Breast epithelium (tissue), 4 donors: Measurements from ENCODE around the gene CPB1. TPM values are rescaled to one million over a fixed set of nuclear protein-coding genes. Genes with fewer than 3 reads are reported as not detected.

Experiments used
- DNase-seq, 2 donors: peaks; one replicate each; pipeline ENCODE4 v3.0.0-alpha.2; 2019; ENCODE audit warnings: low spot score in 2 of 2
- H3K27ac ChIP-seq, 2 donors: fragments of 200-600 bp; sonication (generic) in 1 of 2; one replicate each; pipeline ENCODE4 v1.5.1; 2016 to 2019; ENCODE audit warnings: mild to moderate bottlenecking in 1 of 2
- H3K27me3 ChIP-seq, 2 donors: fragments of 200-600 bp; sonication (generic) in 1 of 2; one replicate each; pipeline versions ENCODE4 v1.5.1 to v1.6.0; 2017 to 2019; ENCODE audit warnings: control low read depth in 1 of 2, mild to moderate bottlenecking in 1 of 2
- H3K36me3 ChIP-seq: fragments of 200-600 bp; one replicate; pipeline ENCODE4 v1.5.1; 2019
- H3K4me1 ChIP-seq, 2 donors: fragments of 200-600 bp; sonication (generic); one replicate each; pipeline ENCODE4 v1.5.1; 2016 to 2019; ENCODE audit warnings: control low read depth in 1 of 2
- H3K4me3 ChIP-seq, 3 donors: fragments of 200-600 bp; sonication (generic); 1 replicate in 2 of 3; 2 replicates in 1 of 3; pipeline ENCODE4 v1.5.1; 2016 to 2019; ENCODE audit warnings: mild to moderate bottlenecking in 3 of 3, moderate library complexity in 2 of 3
- H3K9me3 ChIP-seq, 2 donors: fragments of 200-600 bp; sonication (generic) in 1 of 2; one replicate each; pipeline ENCODE4 v1.5.1; 2016 to 2019; ENCODE audit warnings: control low read depth in 1 of 2
- POLR2A ChIP-seq: fragments of 450-650 bp; IDR thresholded peaks from one replicate; pipeline ENCODE4 v1.6.1; 2016; ENCODE audit warnings: antibody characterized with exemption, mild to moderate bottlenecking, moderate library complexity
- POLR2AphosphoS5 ChIP-seq, 3 donors: sonication (generic); formaldehyde crosslinking; IDR thresholded peaks; one replicate each; pipeline ENCODE4 v1.6.1; 2017; ENCODE audit warnings: antibody characterized with exemption in 3 of 3
- intact Hi-C: fragments of 100-400 bp; cut with DNase I; formaldehyde crosslinking; loops from one replicate; pipeline ENCODE4 v1.15.1; 2023; ENCODE audit warnings: low total_unique reads
- total RNA-seq, 3 donors: library from RNA; depleted of rRNA; stranded (reverse); fragments of >200 nt; gene quantifications; one replicate each; pipeline ENCODE4 v1.1.0, GENCODE V29; 2016
- TF ChIP-seq, protein P1 (sequence below), 3 donors: fragments of 450-650 bp; IDR thresholded peaks; one replicate each; pipeline ENCODE4 v1.5.1; 2016 to 2017; ENCODE audit warnings: antibody characterized with exemption in 3 of 3, mild to moderate bottlenecking in 3 of 3, moderate library complexity in 3 of 3

The CPB1 gene
- total RNA-seq, 3 donors from 2014 or later, result 3.4 to 33.8 (median 14.9) TPM

DNA sequence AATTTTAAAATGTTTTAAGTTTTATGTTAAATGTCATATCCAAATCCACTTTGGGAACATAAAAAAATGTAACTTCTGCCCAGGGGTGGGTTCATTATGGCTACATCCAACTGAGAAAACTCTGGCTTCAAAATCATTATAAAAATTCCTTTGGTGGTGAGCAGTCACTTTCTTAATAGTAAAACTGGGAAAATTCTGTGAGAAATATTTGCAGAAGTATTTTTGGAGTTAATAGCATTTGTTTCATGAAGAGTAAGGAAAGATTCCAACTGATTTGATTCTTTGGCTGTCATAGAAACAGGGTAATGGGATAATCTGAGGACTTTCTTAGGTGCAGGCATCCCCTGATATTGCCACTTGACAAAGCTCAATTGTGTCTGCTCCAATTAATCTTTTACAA lies 76.3 kb downstream of the CPB1 start:
- intact Hi-C loops, result no loop called here
- H3K4me1 ChIP-seq, result no peaks in the 10 kb centered on the region
- H3K27ac ChIP-seq, result no peak overlapping the region
- no peaks in the 10 kb centered on the region for H3K36me3 ChIP-seq
- H3K4me3 ChIP-seq, result no peak overlapping the region
- no peak for DNase-seq
- H3K27me3 ChIP-seq, result no peaks in the 10 kb centered on the region
- no peaks in the 10 kb centered on the region for H3K9me3 ChIP-seq
- TF ChIP-seq POLR2A (no peak), POLR2AphosphoS5 (IDR thresholded peaks at IDR 0.05) (no peak)
- TF ChIP-seq, protein P1, sequence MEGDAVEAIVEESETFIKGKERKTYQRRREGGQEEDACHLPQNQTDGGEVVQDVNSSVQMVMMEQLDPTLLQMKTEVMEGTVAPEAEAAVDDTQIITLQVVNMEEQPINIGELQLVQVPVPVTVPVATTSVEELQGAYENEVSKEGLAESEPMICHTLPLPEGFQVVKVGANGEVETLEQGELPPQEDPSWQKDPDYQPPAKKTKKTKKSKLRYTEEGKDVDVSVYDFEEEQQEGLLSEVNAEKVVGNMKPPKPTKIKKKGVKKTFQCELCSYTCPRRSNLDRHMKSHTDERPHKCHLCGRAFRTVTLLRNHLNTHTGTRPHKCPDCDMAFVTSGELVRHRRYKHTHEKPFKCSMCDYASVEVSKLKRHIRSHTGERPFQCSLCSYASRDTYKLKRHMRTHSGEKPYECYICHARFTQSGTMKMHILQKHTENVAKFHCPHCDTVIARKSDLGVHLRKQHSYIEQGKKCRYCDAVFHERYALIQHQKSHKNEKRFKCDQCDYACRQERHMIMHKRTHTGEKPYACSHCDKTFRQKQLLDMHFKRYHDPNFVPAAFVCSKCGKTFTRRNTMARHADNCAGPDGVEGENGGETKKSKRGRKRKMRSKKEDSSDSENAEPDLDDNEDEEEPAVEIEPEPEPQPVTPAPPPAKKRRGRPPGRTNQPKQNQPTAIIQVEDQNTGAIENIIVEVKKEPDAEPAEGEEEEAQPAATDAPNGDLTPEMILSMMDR (IDR thresholded peaks at IDR 0.05), result no peak

DNA sequence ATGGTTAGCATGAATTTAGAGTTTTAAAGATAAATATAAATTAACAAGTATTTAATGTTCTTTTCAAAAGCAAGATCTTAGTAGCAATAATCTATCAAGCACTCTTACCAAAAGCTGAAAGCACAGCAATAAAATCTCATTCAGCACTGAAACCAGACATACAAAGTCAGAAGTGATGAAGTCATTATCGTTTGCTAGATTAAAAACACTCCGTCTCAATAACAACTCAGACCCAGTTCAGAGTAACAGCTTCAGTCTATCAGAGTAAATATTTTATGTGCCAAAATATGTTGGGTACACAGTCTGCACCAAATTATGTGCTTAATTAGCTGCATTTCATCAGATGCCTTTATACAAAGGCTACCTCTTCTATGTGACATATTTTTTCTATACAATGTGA lies 79.1 kb downstream of the CPB1 start:
- intact Hi-C loops, result no loop called here
- no peak overlapping the region for H3K27ac ChIP-seq
- no peaks in the 10 kb centered on the region for H3K4me1 ChIP-seq
- TF ChIP-seq, protein P1 (IDR thresholded peaks at IDR 0.05), result no peak
- TF ChIP-seq POLR2AphosphoS5 (IDR thresholded peaks at IDR 0.05) (no peak), POLR2A (no peak)
- H3K36me3 ChIP-seq, result no peaks in the 10 kb centered on the region
- no peaks in the 10 kb centered on the region for H3K9me3 ChIP-seq
- DNase-seq, result no peak
- no peaks in the 10 kb centered on the region for H3K27me3 ChIP-seq
- no peak overlapping the region for H3K4me3 ChIP-seq

Other genes with a start within 250 kb of the CPB1 start
- gene AGTR1, start 129.9 kb upstream of the CPB1 start, total RNA-seq, result 10 to 100 TPM; 17.3 to 77.9 (median 20.3) TPM
- gene CPA3, start 37.5 kb downstream of the CPB1 start, total RNA-seq, result 10 to 100 TPM in 2 of 3 donors, 1 to 10 TPM in 1; 5.6 to 44.2 (median 10.1) TPM
- gene GYG1, start 163.7 kb downstream of the CPB1 start, total RNA-seq, result 10 to 100 TPM; 25.8 to 36.1 (median 35.9) TPM